OCI-M2 (cell line): ENCODE data around the gene SEMA5A.

Source experiments
- DNase-seq: peaks from one replicate; lab custom pipeline; 2025; ENCODE audit not compliant: unreplicated experiment; lab: John Stamatoyannopoulos, UW

SEMA5A gene

DNA sequence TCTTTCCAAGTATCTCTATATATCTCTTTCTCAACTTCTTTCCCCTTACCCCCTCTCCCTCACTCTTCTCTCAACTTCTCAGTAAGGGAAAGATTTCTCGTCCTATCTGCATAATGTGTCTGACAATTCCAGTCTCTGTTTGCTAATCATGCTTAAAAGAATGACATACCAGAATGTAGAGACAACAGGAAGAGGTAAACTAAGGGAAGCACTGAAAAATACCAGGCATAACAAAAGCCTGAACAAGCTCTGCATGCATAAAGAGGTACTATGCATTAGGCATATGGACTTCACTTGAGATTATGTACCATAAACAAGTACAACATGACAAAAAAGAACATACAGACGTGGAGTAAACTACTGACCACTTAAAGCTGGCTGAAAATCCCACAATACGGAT is 62.6 kb downstream of the SEMA5A start:
- no peak for DNase-seq

DNA sequence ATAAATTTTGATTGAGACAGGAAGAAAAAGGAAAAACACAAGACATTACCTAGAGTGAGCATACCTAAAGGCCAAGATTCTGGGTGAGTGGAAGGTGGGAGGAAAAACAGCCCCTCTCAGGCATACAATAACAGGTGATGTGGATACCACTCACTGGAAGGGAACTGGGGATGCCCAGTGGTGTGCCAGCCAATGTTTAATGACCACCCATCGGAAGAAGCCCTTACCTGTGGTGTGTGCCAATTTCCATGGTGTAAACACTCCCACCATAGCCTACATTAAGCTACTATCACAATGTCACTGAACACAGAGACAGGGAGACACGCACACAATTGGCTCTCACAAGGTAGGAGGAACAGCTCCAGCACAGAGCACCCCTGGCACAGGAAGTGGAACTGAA is 63.5 kb downstream of the SEMA5A start:
- DNase-seq: no peak

DNA sequence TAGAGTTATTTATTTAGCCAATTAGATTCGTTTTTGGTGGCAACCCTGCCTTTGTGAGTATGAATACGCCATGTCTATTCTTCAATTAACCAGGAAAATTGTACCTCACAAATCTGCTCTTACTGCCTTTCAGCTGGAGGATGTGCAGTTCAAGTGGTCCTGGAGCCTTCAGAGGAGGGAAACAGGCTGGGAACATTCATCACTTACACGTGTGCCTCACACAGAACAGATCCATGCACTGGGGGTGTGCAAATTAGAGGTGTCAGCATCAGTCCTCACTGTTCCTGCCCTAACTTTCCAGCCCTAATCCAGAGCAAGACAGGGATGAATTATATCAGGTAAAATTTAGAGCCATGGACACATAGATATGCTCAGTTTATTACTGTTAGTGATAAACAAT is 65.4 kb downstream of the SEMA5A start:
- no peak for DNase-seq

DNA sequence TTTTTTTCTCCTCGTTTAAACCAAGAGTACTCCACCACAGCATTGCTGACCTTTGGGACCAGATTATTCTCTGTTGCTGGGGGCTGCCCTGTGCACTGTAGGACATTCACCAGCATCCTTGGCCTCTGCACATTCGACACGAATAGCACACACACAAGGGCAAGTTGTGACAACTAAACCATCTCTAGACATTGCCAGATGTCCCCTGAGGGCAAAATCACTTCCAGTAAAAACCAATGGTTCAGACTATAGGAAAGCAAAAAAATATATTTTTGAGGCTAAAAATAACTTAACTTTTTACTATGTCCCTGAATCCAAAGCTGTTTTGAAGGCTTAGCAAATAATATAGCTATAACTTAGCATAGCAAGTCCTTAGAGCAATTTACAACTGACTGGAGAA is 65.9 kb downstream of the SEMA5A start:
- no peak for DNase-seq

DNA sequence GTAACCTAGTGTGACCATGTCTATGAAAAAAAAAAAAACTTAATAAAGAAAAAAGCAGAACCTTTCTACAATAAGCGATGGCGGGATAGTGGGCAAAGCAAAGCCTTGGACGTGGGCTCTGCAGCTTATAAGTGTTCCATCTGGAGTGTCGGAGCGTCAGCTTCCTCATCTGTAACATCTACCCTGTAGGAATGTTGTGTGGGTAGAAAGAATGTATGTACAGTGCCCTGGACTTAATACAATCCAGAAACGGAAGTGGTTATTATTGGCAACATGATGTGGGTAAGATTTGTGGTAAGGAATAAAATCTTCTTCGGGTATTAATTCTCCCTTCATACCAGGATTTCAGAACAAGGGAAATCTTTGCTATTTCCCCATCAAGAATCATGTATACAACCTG is 66.5 kb downstream of the SEMA5A start:
- no peak for DNase-seq

DNA sequence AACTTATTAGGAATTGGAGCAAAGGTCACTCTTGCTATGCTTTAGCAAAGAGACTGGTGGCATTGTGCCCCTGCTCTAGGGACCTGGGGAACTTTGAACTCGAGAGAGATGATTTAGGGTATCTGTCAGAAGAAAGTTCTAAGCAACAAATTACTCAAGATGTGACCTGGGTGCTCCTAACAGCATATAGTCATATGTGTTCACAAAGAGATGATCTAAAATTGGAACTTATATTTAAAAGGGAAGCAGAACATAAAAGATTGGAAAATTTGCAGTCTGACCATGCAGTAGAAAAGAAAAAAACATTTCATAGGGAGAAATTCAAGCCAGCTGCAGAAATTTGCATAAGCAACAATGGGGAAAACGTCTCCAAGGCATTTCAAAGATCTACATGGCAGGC is 68.3 kb downstream of the SEMA5A start:
- DNase-seq: no peak

DNA sequence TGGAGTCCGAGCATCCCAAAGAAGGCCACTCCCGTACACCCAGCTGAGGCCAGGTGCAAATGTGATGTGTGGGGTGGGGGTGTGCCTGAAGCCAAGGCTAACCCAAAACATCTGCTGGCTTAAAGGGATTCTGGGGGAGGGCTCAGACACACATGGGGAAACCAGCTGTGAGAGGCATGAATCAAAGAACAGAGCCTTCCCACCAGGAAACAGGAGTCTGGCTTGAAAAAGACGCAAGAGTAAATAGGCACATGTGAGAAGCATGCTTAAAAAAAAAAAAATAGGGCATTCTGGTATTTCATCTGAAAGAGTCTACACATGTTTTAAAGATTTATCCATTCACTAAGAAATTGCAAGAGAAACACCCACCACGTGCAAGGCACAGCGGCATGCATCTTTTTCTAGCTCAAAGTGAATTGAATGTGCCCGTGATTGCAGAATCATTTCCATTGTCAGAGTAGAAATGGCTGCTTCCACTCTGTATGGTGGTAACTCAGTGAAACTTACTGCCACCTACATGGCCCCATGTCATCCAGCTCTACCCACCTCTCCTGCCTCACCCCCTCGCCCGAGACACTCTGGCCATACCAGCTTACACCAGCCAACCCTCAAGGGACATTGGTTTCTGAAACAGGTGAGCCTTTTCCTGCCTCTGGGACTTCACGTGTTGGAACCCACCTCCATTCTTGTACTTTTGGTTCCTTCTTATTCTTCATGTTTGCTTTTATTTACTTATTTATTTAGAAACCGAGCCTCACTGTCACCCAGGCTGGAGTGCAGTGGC is 71.5 kb downstream of the SEMA5A start:
- no peak for DNase-seq

DNA sequence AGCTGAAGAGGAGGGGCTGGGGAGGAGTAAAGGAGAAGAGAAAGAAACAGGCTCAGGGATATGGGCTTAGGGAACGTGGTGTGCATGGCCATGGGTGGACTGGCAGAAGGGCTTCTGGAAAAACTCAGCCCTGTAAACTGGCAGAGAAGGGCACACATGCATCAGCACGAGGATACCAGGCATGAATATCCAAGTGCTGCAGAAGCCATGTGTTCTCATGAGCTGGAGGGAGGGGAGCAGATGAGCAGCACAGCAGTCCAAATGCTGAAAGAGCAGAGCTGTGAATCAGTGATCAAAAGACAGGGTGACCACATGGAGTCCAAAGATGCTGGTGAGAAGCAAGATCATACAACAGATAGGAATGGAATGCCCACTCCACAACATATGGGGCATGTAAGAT is 72.3 kb downstream of the SEMA5A start:
- no peak for DNase-seq

DNA sequence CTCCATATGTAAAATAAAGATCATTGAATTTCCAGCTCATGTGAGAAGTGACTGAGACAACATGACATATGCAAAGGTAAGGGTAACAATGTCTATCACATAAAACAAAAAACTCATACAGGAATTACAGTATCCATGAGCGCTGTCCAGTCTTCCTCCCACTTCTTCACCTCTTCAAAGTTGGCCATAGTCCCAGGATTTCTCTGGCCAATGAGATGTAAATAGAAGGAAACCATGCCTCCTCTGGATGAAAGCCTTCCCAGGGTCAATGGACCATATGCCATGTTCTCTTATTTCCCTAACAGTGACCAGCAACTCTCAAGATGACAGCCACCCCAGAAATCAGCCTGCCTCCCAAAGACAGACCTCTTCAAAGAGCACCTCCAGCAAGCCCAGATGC is 75.5 kb downstream of the SEMA5A start:
- DNase-seq: no peak

DNA sequence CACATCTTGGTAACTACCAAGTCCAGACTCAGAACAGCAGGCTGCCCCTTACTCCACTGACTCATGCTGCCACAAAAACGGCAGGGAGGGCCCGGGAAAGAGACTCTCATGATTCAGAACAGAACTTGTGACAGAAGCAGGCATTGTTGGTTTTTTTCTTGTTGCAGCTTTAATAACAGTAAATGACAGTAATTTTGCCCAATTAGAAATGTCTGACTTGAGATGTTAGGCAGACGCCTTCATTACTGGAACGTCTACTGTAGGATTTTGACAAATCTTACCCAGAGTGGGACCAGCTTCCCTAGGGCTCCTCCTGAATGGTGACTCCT is 77.9 kb downstream of the SEMA5A start:
- no peak for DNase-seq

DNA sequence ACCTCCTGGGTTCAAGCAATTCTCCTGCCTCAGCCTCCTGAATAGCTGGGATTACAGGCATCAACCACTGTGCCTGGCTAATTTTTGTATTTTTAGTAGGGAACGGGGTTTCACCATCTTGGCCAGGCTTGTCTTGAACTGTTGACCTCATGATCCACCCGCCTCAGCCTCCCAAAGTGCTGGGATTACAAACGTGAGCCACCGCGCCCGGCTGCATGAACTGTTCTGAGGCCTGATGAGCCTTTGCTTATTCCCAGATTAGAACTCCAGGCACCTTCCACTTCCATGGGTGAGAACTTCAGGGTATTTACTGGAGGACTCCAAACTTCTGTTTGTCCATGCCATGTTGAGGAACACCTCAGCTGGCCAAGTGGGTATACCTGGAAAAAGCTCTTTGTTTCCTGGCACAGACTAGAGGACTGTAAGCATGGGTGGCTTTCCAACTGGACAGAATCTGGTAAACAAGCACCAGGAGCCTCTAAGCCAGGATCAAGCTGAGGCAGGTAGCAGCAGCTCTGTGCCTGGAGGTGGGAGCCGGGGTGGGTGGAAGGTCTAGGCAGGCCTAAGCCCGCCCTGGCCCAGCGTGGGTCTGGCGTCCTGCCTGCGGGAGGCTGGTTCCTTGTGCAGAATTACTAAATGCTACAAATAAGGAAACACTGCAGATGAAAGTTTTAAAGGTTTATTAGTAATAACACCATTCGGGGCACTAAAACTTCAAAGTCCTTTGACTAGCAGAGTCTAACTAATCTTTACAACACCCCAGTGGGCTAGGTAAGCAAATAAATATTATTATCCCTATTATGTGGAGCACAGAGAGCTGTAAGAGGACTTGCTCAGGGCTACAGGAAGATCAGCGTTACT is 78.4 kb downstream of the SEMA5A start:
- no peak for DNase-seq

DNA sequence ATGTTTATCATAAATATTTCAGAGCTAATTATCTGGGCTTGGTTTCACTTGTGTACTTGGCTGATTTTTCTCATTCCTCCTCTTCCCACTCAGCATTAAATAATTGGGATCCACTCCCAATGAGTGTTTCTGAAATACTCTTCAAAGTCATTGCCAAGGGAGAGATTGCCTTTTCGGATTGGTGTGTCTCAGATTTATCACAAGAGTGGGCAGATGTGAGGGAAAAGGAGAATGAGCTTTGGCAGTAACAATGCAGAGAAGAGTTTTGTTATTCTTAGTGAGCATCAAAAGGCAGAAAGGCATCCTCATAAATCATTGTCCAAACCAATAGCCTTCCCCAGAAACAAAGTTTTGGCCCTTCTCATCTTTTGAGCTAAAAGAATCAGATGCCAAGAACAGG is 79.2 kb downstream of the SEMA5A start:
- no peak for DNase-seq

DNA sequence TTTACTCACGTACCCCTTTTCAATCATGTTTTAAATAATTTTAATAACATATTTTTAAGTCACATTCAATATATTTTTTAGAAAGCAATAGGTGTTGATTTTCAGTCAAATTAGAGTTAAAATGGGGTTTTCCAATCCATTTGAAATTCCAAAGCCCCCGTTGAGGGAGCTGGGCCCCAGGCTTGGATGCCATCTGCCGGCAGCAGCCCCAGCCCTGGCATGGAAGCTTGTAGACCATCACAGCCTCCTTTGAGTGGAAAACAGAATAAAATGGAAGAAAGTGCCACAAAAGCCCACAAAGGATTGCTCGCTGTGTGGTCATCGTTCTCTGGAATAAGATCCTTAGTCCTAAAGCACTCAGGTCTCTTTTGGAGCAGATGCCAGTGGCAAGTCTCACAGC is 81.4 kb downstream of the SEMA5A start:
- no peak for DNase-seq

DNA sequence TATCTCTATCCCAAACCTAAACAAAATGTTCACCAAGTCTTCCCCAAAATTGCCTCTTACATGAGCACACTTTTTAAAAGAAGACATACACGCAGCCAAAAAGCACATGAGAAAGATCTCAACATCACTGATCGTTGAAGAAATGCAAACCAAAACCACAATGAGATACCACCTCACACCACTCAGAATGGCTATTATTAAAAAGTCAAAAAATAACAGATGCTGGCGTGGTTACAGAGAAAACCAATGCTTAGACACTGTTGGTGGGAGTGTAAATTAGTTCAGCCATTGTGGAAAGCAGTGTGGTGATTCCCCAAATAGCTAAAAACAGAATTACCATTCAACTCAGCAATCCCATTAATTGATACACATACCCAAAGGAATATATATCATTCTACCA is 83.8 kb downstream of the SEMA5A start:
- no peak for DNase-seq

DNA sequence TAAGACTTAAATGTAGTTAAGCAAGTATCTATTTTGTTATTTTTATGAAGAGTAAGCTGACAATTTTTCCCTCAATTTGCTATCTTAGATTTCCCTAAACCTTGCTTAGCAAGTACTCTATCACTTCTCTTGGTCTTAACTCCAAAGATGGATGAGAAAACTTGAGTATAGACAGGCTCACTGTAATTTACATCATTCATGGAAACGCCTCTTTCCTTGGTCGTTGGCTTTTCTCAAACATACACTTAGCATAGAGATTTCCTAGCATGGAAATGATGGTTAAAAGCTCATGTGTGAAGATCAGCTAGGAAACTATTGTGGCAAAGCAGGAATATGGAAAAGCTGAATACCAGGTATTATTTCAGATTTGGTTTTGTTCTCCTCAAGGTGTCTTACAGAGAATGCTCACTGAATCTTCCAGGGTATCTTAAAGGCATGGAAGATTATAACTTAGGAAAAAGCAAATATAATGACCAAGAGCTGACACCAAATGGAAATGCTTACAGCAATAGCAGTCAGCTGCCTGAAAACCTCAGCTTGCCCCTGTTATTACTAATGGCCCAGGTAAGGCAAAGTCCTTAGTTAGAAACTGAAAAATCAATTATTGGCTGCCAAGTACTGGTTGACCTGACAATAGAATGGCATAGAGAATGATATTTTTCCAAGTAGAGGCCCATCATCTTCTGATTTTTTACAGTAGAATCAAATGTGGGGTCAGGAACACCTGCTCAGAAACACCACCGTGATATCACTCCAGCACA is 84.8 kb downstream of the SEMA5A start:
- no peak for DNase-seq

DNA sequence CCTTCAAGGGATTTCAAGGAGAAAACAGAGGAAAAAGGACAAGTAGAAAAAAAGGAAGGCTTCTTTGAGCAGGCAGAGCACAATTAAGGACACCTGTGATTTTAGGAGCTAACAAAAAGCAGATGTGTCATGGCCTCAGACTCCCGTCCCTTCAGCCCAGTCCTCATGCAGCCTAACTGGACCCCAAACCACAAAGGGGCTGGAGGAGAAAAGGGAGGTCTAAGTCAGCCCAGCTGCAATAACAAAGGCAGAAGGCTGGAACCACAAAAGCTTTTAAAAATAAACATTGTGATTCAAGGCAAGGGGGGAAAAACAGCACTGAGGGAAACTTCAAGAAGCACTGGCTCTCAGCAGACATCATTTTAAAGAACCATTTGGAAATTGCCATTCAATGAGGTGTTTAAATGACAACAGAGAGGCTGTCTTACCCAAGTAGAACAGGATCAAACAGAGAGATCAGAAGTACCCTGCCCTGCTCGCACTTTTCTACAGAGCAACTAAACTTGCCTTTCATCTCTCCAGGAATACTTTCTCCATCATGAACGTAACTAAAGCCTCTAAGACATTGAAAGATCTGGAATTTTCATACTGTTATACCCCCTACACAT is 89.3 kb downstream of the SEMA5A start:
- no peak for DNase-seq

DNA sequence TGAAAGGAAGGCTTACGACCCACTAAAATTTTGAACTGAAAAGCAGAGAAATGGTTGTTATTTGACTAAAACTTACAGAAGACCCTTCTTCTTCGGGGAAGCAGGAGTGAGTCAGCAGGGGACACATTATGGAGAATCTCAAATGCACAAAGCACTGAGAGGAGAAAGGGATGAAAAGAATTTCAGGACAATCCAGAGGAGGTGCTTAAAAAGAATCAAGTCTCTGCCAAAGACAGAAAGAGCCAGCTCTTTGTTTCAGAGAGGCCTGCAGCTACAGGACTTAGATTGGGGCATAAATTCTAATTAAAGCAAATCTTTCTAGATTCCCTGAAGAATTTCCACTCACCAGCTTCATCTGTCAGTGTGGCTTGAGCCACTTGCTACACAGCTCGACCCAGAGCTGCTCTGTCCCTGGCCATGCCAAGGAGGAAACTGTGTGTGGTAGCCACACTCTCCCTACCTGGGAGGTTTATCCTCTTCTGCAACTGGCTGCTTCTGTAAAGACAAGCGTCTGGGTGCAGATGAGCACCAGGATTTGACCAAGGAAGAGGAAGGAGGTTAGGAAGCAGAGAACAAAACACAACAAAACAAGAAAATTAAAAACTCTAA is 89.9 kb downstream of the SEMA5A start:
- DNase-seq: no peak

DNA sequence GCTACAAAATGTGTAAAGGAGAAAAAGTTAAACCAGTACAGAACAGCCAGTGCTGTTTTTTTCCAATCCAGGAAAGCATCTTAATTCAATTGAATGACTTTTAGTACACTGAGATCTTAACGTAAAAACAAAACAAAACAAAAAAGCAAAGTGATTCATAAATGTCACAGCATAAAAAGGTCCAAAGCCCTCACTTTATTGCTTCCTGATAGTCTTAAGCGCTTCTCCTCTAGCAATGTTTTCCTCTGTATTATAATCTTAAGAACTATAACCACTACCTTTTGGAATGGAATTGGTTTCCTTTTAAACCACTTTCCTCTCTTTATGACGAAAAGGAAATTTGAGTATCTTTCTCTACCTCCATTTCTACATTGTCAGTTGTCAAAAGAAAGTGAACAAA is 91.4 kb downstream of the SEMA5A start:
- DNase-seq: no peak

DNA sequence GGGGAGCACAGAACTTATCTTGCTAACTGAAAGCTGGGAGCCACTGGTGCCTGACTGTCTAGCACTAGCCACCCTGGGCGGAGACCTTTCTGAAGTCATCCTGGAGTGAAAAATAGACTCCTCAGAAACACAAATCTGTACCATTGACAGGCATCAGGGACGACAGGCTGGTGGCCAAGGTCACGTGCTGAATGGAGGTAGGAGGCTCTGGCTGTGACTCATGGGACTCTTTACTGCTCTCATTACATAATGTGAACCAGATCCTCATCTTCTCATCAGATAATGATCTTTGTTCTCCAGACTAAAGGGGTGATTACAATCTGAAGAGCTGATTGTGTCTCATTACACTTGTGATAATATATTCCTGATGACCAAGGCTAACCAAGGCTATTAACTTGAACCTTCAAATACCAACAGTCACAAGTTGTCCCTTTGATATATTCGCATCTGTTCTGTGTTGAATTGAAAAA is 91.8 kb downstream of the SEMA5A start:
- no peak for DNase-seq

DNA sequence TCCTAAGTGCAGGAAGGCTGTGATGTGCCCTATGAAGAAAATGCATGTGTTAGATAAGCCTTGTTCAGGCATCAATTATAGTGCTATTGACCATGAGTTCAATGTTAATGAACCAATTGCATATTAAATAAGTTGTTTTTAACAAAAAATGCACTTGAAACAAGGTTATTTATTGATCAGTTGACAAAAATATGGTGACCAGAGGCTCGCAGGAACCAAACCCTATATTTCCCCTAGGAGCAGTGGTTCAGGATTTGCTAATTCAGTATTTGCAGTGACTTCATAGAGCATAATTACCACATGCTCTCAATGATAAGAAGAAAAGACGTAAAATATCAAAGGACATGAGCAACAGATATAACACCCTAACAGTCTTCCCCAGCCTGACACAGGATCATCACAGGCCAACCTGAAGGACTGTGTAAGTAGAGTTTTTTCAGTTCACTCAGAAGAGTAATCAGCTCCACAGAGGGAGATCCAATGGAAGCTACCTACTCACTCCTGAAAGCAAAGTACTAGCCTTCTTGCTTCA is 92.3 kb downstream of the SEMA5A start:
- no peak for DNase-seq

DNA sequence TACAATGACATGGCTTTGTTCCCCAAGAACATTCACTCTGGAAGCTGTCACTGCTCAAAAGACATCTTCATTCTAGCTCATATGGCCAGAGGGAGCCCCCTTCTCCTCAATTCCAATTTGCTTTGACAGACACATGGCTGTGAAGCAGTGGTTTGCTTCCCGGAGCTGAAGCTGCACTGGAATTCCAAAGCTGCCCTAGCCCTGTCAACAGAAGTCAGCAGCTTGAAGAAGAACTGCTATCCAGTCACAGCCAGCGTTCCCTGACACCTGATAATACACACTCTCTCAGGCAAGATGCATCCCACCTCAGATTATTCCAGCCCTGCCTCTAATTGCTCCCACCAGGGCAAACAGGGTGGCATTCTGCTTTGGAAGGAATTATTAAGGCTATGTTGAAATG is 93.7 kb downstream of the SEMA5A start:
- no peak for DNase-seq
